Endothelial cell of umbilical vein (primary cell): ENCODE data around the gene ZBTB7B. TPM values are rescaled to one million over a fixed set of nuclear protein-coding genes. Genes with fewer than 3 reads are reported as not detected.

ENCODE experiments used
- BruUV-seq: library from RNA; stranded (reverse); fragments of 400-500 nt; replicated peaks from 2 replicates; lab custom pipeline; 2021; lab: Mats Ljungman, UMichigan
- CTCF ChIA-PET: fragments of 300-600, 350-600 bp; sonication (Branson Sonifier 250); formaldehyde crosslinking; loops from one replicate; lab custom pipeline; 2021; ENCODE audit warnings: antibody characterized with exemption, inconsistent platforms; lab: Charles Lee
- POLR2A ChIA-PET: fragments of 300-600, 350-600 bp; sonication (Branson Sonifier 250); formaldehyde crosslinking; loops from one replicate; lab custom pipeline; 2021; ENCODE audit warnings: antibody characterized with exemption, inconsistent platforms; lab: Charles Lee
- DNase-seq: peaks from one replicate; pipeline ENCODE4 v3.0.0-alpha.2; 2011; ENCODE audit warnings: low read depth, low spot score
- FAIRE-seq: peaks from 2 replicates; lab custom pipeline; 2011; peaks lifted over from hg19 to GRCh38; lab: Jason Lieb, UNC
- H2AFZ ChIP-seq: 2 replicates; pipeline ENCODE4 v1.6.0; 2012; ENCODE audit warnings: low read depth, low read length, control low read depth, inconsistent platforms
- H3K27ac ChIP-seq: 2 replicates; pipeline ENCODE4 v1.5.1; 2011; ENCODE audit warnings: low read depth, mild to moderate bottlenecking, control low read depth, low read length, moderate library complexity; ENCODE audit not compliant: insufficient read depth
- H3K27me3 ChIP-seq, 2 experiments: 2 replicates each; pipeline versions ENCODE4 v1.6.0 to v1.6.1; 2011; ENCODE audit warnings: low read length in 2 of 2, mixed read lengths in 1 of 2; ENCODE audit not compliant: control insufficient read depth in 2 of 2, insufficient read depth in 2 of 2
- H3K36me3 ChIP-seq, 2 experiments: 2 replicates in 1 of 2; 3 replicates in 1 of 2; pipeline ENCODE4 v1.5.1; 2011; ENCODE audit warnings: low read length in 2 of 2, mild to moderate bottlenecking in 1 of 2, moderate library complexity in 1 of 2; ENCODE audit not compliant: control insufficient read depth in 2 of 2, insufficient read depth in 2 of 2; ENCODE audit errors: extremely low read depth in 1 of 2
- H3K4me1 ChIP-seq: 3 replicates; pipeline ENCODE4 v1.5.1; 2011; ENCODE audit warnings: mild to moderate bottlenecking, low read length; ENCODE audit not compliant: control insufficient read depth, insufficient read depth; ENCODE audit errors: extremely low read depth
- H3K4me2 ChIP-seq: 2 replicates; pipeline ENCODE4 v1.6.1; 2011; ENCODE audit warnings: low read length, control low read depth, mixed read lengths; ENCODE audit not compliant: insufficient read depth
- H3K4me3 ChIP-seq, 3 experiments: fragments of 200-600 bp in 1 of 3; sonication (generic), shearing (Covaris generic) in 1 of 3; replicated peaks in 1 of 3; 2 replicates each; pipeline ENCODE4 v1.5.1; 2011 to 2016; ENCODE audit warnings: control low read depth in 3 of 3, low read length in 3 of 3, mild to moderate bottlenecking in 2 of 3, inconsistent platforms in 1 of 3, low read depth in 1 of 3, moderate library complexity in 1 of 3; ENCODE audit not compliant: insufficient read depth in 1 of 3
- H3K79me2 ChIP-seq: 2 replicates; pipeline ENCODE4 v1.6.0; 2012; ENCODE audit warnings: low read length, inconsistent platforms; ENCODE audit not compliant: control insufficient read depth, insufficient read depth
- H3K9ac ChIP-seq: replicated peaks from 2 replicates; pipeline ENCODE3; 2011; ENCODE audit warnings: low read length, control low read depth; ENCODE audit not compliant: insufficient read depth; ENCODE audit errors: extremely low read depth
- H3K9me1 ChIP-seq: replicated peaks from 3 replicates; pipeline ENCODE4 v1.6.0; 2011; ENCODE audit warnings: mild to moderate bottlenecking, low read length; ENCODE audit not compliant: control insufficient read depth, insufficient read depth; ENCODE audit errors: extremely low read depth
- H3K9me3 ChIP-seq: replicated peaks from 2 replicates; pipeline ENCODE4 v1.5.1; 2012; ENCODE audit warnings: low read length, inconsistent platforms; ENCODE audit not compliant: control insufficient read depth, insufficient read depth
- H4K20me1 ChIP-seq: replicated peaks from 2 replicates; pipeline ENCODE3; 2011; ENCODE audit warnings: mild to moderate bottlenecking, low read length; ENCODE audit not compliant: control insufficient read depth, insufficient read depth; ENCODE audit errors: extremely low read depth
- CTCF ChIP-seq, 2 donors: IDR thresholded peaks; 1 replicate in 1 of 2; 2 replicates in 1 of 2; pipeline ENCODE4 v1.5.1; 2011; ENCODE audit warnings: low read length in 2 of 2, mild to moderate bottlenecking in 2 of 2, moderate library complexity in 2 of 2, control low read depth in 1 of 2, inconsistent platforms in 1 of 2, low read depth in 1 of 2; ENCODE audit not compliant: insufficient read depth in 1 of 2; ENCODE audit errors: extremely low read depth in 1 of 2
- EZH2 ChIP-seq: IDR thresholded peaks from 2 replicates; pipeline ENCODE4 v1.6.1; 2012; ENCODE audit warnings: borderline replicate concordance, low read depth, mild to moderate bottlenecking, moderate library complexity, low read length, inconsistent platforms; ENCODE audit not compliant: severe bottlenecking
- FOS ChIP-seq: IDR thresholded peaks from 2 replicates; pipeline ENCODE4 v1.6.1; 2011; ENCODE audit warnings: mild to moderate bottlenecking, low read length, moderate library complexity, borderline replicate concordance; ENCODE audit not compliant: insufficient read depth
- GATA2 ChIP-seq: IDR thresholded peaks from 2 replicates; pipeline ENCODE4 v1.7.0; 2011; ENCODE audit warnings: low read depth, mild to moderate bottlenecking, moderate library complexity, mixed read lengths, low read length; ENCODE audit not compliant: insufficient read length, insufficient read depth
- JUN ChIP-seq: IDR thresholded peaks from 2 replicates; pipeline ENCODE4 v1.6.1; 2011; ENCODE audit warnings: borderline replicate concordance, low read depth; ENCODE audit not compliant: insufficient read length, insufficient read depth
- MAX ChIP-seq: IDR thresholded peaks from 2 replicates; pipeline ENCODE4 v1.6.1; 2011; ENCODE audit not compliant: insufficient read depth, insufficient read length
- MYC ChIP-seq: IDR thresholded peaks from one replicate; pipeline ENCODE4 v1.6.1; 2011; ENCODE audit warnings: mild to moderate bottlenecking, low read depth, low read length
- POLR2AphosphoS5 ChIP-seq: IDR thresholded peaks from 2 replicates; pipeline ENCODE4 v1.6.1; 2012; ENCODE audit warnings: low read depth, mild to moderate bottlenecking, control low read depth, low read length, moderate library complexity; ENCODE audit not compliant: insufficient read depth
- dilution Hi-C: fragments of 300-500 bp; cut with MboI; formaldehyde crosslinking; loops from one replicate; pipeline ENCODE4 v1.15.0; 2019; ENCODE audit warnings: low sequenced_read_pairs; ENCODE audit not compliant: extremely low pct_ligation_motif_present
- intact Hi-C: fragments of 100-400 bp; cut with micrococcal nuclease; formaldehyde crosslinking; loops from one replicate; pipeline ENCODE4 v1.10.0; 2022
- polyA plus RNA-seq, 4 experiments: library from polyadenylated mRNA; depleted of rRNA in 3 of 4; stranded (reverse) in 3 of 4; unstranded in 1 of 4; fragments of >200 nt; gene quantifications; 2 replicates each; pipeline versions ENCODE4 v1.2.1 to v1.2.3, GENCODE V29; 2011 to 2012; ENCODE audit warnings: missing spikeins in 1 of 4
- total RNA-seq: library from RNA; stranded (reverse); gene quantifications from 2 replicates; pipeline ENCODE4 v1.2.3, GENCODE V29; 2021

Gene ZBTB7B
- total and polyA plus RNA-seq, 2 donors (not counting 3 experiments of a cell fraction or from before 2014, with no cell fraction given), result 20.0 to 26.2 TPM

- DNase-seq, result no peak
- Histone ChIP-seq H3K79me2 (peaks cover 17% of the 10 kb centered on the region), H3K9ac (no peak overlapping the region), H3K36me3 (peaks cover 12 to 49% of the 10 kb centered on the region in 2 experiments), H3K27ac (no peak overlapping the region), H3K4me2 (no peak overlapping the region), H3K27me3 (no peaks in the 10 kb centered on the region), H3K4me3 (no peak overlapping the region), H4K20me1 (no peaks in the 10 kb centered on the region), H3K4me1 (peaks cover 15% of the 10 kb centered on the region), H3K9me1 (no peaks in the 10 kb centered on the region), H2AFZ (no peak overlapping the region), H3K9me3 (no peaks in the 10 kb centered on the region)
- no TSS peak for BruUV-seq
- ChIA-PET CTCF (interaction anchor here (0.8 to 1.8 kb wide), 4 partner anchors 8 to 28 kb away, joined by 3 to 8 read pairs (median 4); no protein-coding TSS in a partner anchor), POLR2A (no interaction called here)
- dilution Hi-C loops, result no loop called here
- FAIRE-seq, result no peak
- intact Hi-C loops, result no loop called here
- TF ChIP-seq GATA2 (no peak), POLR2AphosphoS5 (no peak), EZH2 (no peak), MYC (no peak), MAX (no peak), JUN (no peak), CTCF (IDR thresholded peaks at IDR 0.05; ENCODE audit: extremely low read depth in 1 of 2, insufficient read depth in 1 of 2, low read depth in 1 of 2, low read length in 2 of 2) (no peak), FOS (no peak)
Observed at GRCh38 chr1:155057104-155057503, 54.5 kb downstream of the ZBTB7B start.
